A549 (cell line): ENCODE data around the gene HEYL. TPM values are rescaled to one million over a fixed set of nuclear protein-coding genes. Genes with fewer than 3 reads are reported as not detected.

ENCODE experiments used
- ATAC-seq, 2 experiments: fragments of 200-7000 bp in 1 of 2; fragments of >200 bp in 1 of 2; cut with Nextera tagmentation in 1 of 2; cut with Tn5 transposase in 1 of 2; 3 replicates each; pipeline versions ENCODE4 v1.8.0 to v1.9.1; 2018 to 2020; ENCODE audit warnings: mild to moderate bottlenecking in 1 of 2, moderate library complexity in 1 of 2
- CTCF ChIA-PET: fragments of 300-600 bp; sonication (Branson Sonifier 250); formaldehyde crosslinking; extraction: SDS; loops from one replicate; lab custom pipeline; 2021; ENCODE audit warnings: antibody characterized with exemption, inconsistent platforms; lab: Yijun Ruan, JAX
- POLR2A ChIA-PET: fragments of 350-600 bp; formaldehyde crosslinking; extraction: SDS; loops from one replicate; lab custom pipeline; 2021; ENCODE audit warnings: antibody characterized with exemption, inconsistent platforms; lab: Yijun Ruan, JAX
- DNase-seq, 2 experiments: peaks; one replicate each; pipeline versions ENCODE4 v3.0.0 to v3.0.0-alpha.2; 2011 to 2016; ENCODE audit warnings: low read depth in 1 of 2, low spot score in 1 of 2
- FAIRE-seq: peaks from 2 replicates; lab custom pipeline; 2011; peaks lifted over from hg19 to GRCh38; lab: Jason Lieb, UNC
- H3K27ac ChIP-seq, 2 experiments: fragments of >200 bp; sonication (Bioruptor Twin); formaldehyde crosslinking; 3 replicates each; pipeline ENCODE4 v1.5.1; 2016 to 2017
- H3K4me1 ChIP-seq: fragments of >200 bp; sonication (Bioruptor Twin); formaldehyde crosslinking; 3 replicates; pipeline ENCODE4 v1.6.1; 2016
- H3K4me2 ChIP-seq: fragments of >200 bp; sonication (Bioruptor Twin); formaldehyde crosslinking; 3 replicates; pipeline ENCODE4 v1.6.1; 2016
- H3K4me3 ChIP-seq: fragments of >200 bp; sonication (Bioruptor Twin); formaldehyde crosslinking; 3 replicates; pipeline ENCODE4 v1.5.1; 2016
- H3K9me3 ChIP-seq: fragments of >200 bp; sonication (Bioruptor Twin); formaldehyde crosslinking; 3 replicates; pipeline ENCODE4 v1.6.1; 2016
- CBX8 ChIP-seq: fragments of 200-600 bp; sonication (generic); IDR thresholded peaks from 2 replicates; pipeline ENCODE4 v1.6.1; 2016
- EP300 ChIP-seq, 2 experiments: fragments of >200 bp; sonication (Bioruptor Twin); formaldehyde crosslinking; IDR thresholded peaks; 2 replicates in 1 of 2; 3 replicates in 1 of 2; pipeline ENCODE4 v1.6.1; 2016 to 2017
- ESRRA ChIP-seq: fragments of 150-350 bp; IDR thresholded peaks from 2 replicates; pipeline ENCODE4 v1.6.1; 2014; ENCODE audit warnings: mild to moderate bottlenecking, low read length, borderline replicate concordance
- FOSB ChIP-seq: fragments of 250-450 bp; sonication (Bioruptor Pico); IDR thresholded peaks from 2 replicates; pipeline ENCODE4 v1.5.0; 2020; ENCODE audit warnings: mild to moderate bottlenecking, moderate library complexity
- HOXA7 ChIP-seq: fragments of 250-450 bp; sonication (Bioruptor Pico); IDR thresholded peaks from 2 replicates; pipeline ENCODE4 v1.5.0; 2020; ENCODE audit warnings: mild to moderate bottlenecking, moderate library complexity
- KDM1A ChIP-seq: fragments of 200-600 bp; sonication (generic); IDR thresholded peaks from 2 replicates; pipeline ENCODE4 v1.6.1; 2016; ENCODE audit warnings: low read depth, mild to moderate bottlenecking
- NPAS2 ChIP-seq: fragments of 250-450 bp; sonication (Bioruptor Pico); IDR thresholded peaks from 2 replicates; pipeline ENCODE4 v1.8.0; 2022; ENCODE audit warnings: mild to moderate bottlenecking, moderate library complexity, borderline replicate concordance
- NR3C1 ChIP-seq: fragments of >200 bp; sonication (Bioruptor Twin); formaldehyde crosslinking; IDR thresholded peaks from 3 replicates; pipeline ENCODE4 v1.6.1; 2017
- POLR2A ChIP-seq: IDR thresholded peaks from 2 replicates; pipeline ENCODE4 v1.6.1; 2012; ENCODE audit warnings: mild to moderate bottlenecking, low read length
- RARB ChIP-seq: fragments of 250-450 bp; sonication (Bioruptor Pico); IDR thresholded peaks from 2 replicates; pipeline ENCODE4 v1.8.0; 2021; ENCODE audit warnings: mild to moderate bottlenecking, moderate library complexity
- SREBF2 ChIP-seq: fragments of 450-650 bp; IDR thresholded peaks from 2 replicates; pipeline ENCODE4 v1.6.1; 2014; ENCODE audit warnings: mild to moderate bottlenecking, moderate library complexity
- TP53 ChIP-seq: fragments of 250-450 bp; sonication (Bioruptor Pico); IDR thresholded peaks from 2 replicates; pipeline ENCODE4 v1.5.0; 2021; ENCODE audit warnings: mild to moderate bottlenecking, moderate library complexity
- ZNF302 ChIP-seq: fragments of 250-450 bp; sonication (Bioruptor Pico); IDR thresholded peaks from 2 replicates; pipeline ENCODE4 v1.9.0; 2021; ENCODE audit warnings: inconsistent platforms, mild to moderate bottlenecking, moderate library complexity
- WGBS: methylation state at CpG from one replicate; pipeline ENCODE4 v1.1.6; 2017; ENCODE audit errors: missing lambda C conversion rate; 5-methylcytosine and 5-hydroxymethylcytosine counted together
- polyA plus RNA-seq, 4 experiments: library from polyadenylated mRNA; depleted of rRNA in 3 of 4; stranded (reverse); fragments of >200 nt; fragmentation: RNase III in 1 of 4; extraction: RNeasy Plus Mini Kit Qiagen cat#74134 plus additional on column Dnase treatment in 1 of 4; gene quantifications; 2 replicates in 3 of 4; 3 replicates in 1 of 4; pipeline ENCODE4 v1.2.3, GENCODE V29; 2011 to 2017
- TF ChIP-seq, protein P1 (sequence below): IDR thresholded peaks from 2 replicates; pipeline ENCODE4 v1.6.1; 2012
- TF ChIP-seq, protein P2 (sequence below): fragments of >200 bp; sonication (Bioruptor Twin); formaldehyde crosslinking; IDR thresholded peaks from 3 replicates; pipeline ENCODE4 v1.6.1; 2016
- TF ChIP-seq, protein P3 (sequence below): fragments of >200 bp; sonication (Bioruptor Twin); formaldehyde crosslinking; IDR thresholded peaks from 3 replicates; pipeline ENCODE4 v1.5.1; 2016
- TF ChIP-seq, protein P4 (sequence below): fragments of 150-350 bp; IDR thresholded peaks from 2 replicates; pipeline ENCODE4 v1.6.1; 2014; ENCODE audit warnings: low read depth, mild to moderate bottlenecking, low read length
- TF ChIP-seq, protein P5 (sequence below): IDR thresholded peaks from 2 replicates; pipeline ENCODE4 v1.6.1; 2012
- TF ChIP-seq, protein P6 (sequence below): fragments of 250-450 bp; sonication (Bioruptor Pico); IDR thresholded peaks from 2 replicates; pipeline ENCODE4 v1.5.0; 2021; ENCODE audit warnings: mild to moderate bottlenecking, moderate library complexity, borderline replicate concordance
- TF ChIP-seq, protein P7 (sequence below): fragments of >200 bp; sonication (Bioruptor Twin); formaldehyde crosslinking; IDR thresholded peaks from 2 replicates; pipeline ENCODE4 v1.6.1; 2016
- TF ChIP-seq, protein P8 (sequence below): IDR thresholded peaks from 2 replicates; pipeline ENCODE4 v1.6.1; 2012; ENCODE audit warnings: low read depth, borderline replicate concordance
- TF ChIP-seq, protein P9 (sequence below): fragments of 450-650 bp; IDR thresholded peaks from 2 replicates; pipeline ENCODE4 v1.6.1; 2014; ENCODE audit warnings: antibody characterized with exemption

The HEYL gene
- polyA plus RNA-seq, 2 of the 4 experiments (the other 2 are of a cell fraction), result 2.2 to 2.3 TPM

DNA sequence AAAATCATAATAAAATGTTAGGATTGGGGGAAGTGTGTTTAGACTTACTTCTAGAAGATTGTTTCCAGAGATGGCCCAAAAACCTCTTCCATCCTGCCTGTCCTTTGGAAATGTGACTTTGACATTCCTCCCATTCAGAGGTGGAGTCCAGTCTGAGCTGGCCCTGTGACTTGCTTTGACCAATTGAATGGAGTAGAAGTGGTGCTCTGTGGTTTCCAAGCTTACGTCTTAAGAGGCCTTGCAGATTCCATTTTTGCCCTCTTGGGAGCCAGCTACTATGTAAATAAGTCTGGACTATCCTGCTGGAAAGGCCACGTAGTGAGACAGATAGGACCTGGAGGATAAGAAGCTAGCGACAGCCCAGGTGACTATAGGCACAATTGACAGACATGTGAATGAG is 33.8 kb upstream of the HEYL start:
- Histone ChIP-seq H3K4me3 (no peak overlapping the region), H3K4me2 (no peak overlapping the region), H3K27ac (no peak overlapping the region), H3K9me3 (no peaks in the 10 kb centered on the region), H3K4me1 (peaks cover 7% of the 10 kb centered on the region; the same call in 1 of the 3 replicates)
- 86% methylated on average over 3 of the region's 3 CpGs for WGBS
- FAIRE-seq, result no peak
- ATAC-seq, result no peak
- ChIA-PET POLR2A (no interaction called here), CTCF (interaction anchor here (0.8 to 12.6 kb wide), 9 partner anchors 8 to 122 kb away, joined by 3 to 143 read pairs (median 5); partner anchors contain the start of gene HPCAL4)
- no peak for DNase-seq
- TF ChIP-seq ZNF302 (CRISPR knock-in tag) (no peak), NR3C1 (no peak), CBX8 (no peak)
- TF ChIP-seq, protein P1, sequence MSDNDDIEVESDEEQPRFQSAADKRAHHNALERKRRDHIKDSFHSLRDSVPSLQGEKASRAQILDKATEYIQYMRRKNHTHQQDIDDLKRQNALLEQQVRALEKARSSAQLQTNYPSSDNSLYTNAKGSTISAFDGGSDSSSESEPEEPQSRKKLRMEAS, result no peak
- TF ChIP-seq, protein P2, sequence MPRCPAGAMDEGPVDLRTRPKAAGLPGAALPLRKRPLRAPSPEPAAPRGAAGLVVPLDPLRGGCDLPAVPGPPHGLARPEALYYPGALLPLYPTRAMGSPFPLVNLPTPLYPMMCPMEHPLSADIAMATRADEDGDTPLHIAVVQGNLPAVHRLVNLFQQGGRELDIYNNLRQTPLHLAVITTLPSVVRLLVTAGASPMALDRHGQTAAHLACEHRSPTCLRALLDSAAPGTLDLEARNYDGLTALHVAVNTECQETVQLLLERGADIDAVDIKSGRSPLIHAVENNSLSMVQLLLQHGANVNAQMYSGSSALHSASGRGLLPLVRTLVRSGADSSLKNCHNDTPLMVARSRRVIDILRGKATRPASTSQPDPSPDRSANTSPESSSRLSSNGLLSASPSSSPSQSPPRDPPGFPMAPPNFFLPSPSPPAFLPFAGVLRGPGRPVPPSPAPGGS, result no peak

DNA sequence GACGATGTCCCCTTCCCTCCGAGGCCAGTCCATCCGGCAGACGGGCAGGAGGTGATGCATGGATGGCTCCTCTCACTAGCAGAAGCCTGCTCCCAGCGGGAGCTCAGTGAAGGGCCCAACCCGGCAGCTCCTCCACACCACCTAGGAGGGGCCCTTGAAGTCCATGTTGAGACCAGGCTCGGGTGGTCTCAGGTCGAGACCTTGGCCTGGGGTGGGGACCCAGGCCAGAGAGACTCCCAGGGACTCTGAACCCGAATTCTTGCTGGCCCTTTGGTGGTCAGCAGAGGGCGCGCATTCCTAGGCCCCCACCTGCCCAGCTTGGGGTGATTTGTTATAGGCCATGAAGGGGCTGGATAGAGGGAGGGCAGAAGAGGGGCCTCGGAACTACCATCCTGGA is 33.1 kb upstream of the HEYL start:
- WGBS, result 63% methylated on average over 6 of the region's 12 CpGs
- H3K4me1 ChIP-seq, result peaks cover 7% of the 10 kb centered on the region; the same call in 1 of the 3 replicates
- CTCF ChIA-PET, result interaction anchor here (0.8 to 12.6 kb wide), 9 partner anchors 9 to 123 kb away, joined by 3 to 143 read pairs (median 6); partner anchors contain the start of gene HPCAL4
- ATAC-seq (peak in 1 of 2 experiments; percentile 64; a peak in 3 of 6 replicates), FAIRE-seq (no peak), DNase-seq (peak in 1 of 2 experiments; percentile 14)
- H3K4me2 ChIP-seq, result peak overlapping the region; percentile 82
- no peak for TF ChIP-seq EP300 (IDR thresholded peaks at IDR 0.05)
- no peak for TF ChIP-seq ESRRA
- TF ChIP-seq, protein P3, sequence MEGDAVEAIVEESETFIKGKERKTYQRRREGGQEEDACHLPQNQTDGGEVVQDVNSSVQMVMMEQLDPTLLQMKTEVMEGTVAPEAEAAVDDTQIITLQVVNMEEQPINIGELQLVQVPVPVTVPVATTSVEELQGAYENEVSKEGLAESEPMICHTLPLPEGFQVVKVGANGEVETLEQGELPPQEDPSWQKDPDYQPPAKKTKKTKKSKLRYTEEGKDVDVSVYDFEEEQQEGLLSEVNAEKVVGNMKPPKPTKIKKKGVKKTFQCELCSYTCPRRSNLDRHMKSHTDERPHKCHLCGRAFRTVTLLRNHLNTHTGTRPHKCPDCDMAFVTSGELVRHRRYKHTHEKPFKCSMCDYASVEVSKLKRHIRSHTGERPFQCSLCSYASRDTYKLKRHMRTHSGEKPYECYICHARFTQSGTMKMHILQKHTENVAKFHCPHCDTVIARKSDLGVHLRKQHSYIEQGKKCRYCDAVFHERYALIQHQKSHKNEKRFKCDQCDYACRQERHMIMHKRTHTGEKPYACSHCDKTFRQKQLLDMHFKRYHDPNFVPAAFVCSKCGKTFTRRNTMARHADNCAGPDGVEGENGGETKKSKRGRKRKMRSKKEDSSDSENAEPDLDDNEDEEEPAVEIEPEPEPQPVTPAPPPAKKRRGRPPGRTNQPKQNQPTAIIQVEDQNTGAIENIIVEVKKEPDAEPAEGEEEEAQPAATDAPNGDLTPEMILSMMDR, result no peak; the same call in 2 of the 3 replicates
- TF ChIP-seq FOSB (CRISPR knock-in tag), result no peak
- no peak for TF ChIP-seq RARB (CRISPR knock-in tag)
- TF ChIP-seq, protein P4, sequence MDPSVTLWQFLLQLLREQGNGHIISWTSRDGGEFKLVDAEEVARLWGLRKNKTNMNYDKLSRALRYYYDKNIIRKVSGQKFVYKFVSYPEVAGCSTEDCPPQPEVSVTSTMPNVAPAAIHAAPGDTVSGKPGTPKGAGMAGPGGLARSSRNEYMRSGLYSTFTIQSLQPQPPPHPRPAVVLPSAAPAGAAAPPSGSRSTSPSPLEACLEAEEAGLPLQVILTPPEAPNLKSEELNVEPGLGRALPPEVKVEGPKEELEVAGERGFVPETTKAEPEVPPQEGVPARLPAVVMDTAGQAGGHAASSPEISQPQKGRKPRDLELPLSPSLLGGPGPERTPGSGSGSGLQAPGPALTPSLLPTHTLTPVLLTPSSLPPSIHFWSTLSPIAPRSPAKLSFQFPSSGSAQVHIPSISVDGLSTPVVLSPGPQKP, result no peak
- no peak for TF ChIP-seq KDM1A
- no peak for TF ChIP-seq HOXA7
- TF ChIP-seq NPAS2 (CRISPR knock-in tag), result no peak
- no peak for TF ChIP-seq ZNF302 (CRISPR knock-in tag)
- TF ChIP-seq, protein P5, sequence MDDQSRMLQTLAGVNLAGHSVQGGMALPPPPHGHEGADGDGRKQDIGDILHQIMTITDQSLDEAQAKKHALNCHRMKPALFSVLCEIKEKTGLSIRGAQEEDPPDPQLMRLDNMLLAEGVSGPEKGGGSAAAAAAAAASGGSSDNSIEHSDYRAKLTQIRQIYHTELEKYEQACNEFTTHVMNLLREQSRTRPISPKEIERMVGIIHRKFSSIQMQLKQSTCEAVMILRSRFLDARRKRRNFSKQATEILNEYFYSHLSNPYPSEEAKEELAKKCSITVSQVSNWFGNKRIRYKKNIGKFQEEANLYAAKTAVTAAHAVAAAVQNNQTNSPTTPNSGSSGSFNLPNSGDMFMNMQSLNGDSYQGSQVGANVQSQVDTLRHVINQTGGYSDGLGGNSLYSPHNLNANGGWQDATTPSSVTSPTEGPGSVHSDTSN, result no peak
- no peak for TF ChIP-seq SREBF2
- no peak for TF ChIP-seq CBX8
- no peak for TF ChIP-seq TP53
- TF ChIP-seq, protein P6, sequence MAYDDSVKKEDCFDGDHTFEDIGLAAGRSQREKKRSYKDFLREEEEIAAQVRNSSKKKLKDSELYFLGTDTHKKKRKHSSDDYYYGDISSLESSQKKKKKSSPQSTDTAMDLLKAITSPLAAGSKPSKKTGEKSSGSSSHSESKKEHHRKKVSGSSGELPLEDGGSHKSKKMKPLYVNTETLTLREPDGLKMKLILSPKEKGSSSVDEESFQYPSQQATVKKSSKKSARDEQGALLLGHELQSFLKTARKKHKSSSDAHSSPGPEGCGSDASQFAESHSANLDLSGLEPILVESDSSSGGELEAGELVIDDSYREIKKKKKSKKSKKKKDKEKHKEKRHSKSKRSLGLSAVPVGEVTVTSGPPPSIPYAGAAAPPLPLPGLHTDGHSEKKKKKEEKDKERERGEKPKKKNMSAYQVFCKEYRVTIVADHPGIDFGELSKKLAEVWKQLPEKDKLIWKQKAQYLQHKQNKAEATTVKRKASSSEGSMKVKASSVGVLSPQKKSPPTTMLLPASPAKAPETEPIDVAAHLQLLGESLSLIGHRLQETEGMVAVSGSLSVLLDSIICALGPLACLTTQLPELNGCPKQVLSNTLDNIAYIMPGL (CRISPR knock-in tag), result no peak
- TF ChIP-seq, protein P7, sequence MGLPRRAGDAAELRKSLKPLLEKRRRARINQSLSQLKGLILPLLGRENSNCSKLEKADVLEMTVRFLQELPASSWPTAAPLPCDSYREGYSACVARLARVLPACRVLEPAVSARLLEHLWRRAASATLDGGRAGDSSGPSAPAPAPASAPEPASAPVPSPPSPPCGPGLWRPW, result no peak
- TF ChIP-seq, protein P8, sequence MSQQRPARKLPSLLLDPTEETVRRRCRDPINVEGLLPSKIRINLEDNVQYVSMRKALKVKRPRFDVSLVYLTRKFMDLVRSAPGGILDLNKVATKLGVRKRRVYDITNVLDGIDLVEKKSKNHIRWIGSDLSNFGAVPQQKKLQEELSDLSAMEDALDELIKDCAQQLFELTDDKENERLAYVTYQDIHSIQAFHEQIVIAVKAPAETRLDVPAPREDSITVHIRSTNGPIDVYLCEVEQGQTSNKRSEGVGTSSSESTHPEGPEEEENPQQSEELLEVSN, result no peak
- TF ChIP-seq, protein P9, sequence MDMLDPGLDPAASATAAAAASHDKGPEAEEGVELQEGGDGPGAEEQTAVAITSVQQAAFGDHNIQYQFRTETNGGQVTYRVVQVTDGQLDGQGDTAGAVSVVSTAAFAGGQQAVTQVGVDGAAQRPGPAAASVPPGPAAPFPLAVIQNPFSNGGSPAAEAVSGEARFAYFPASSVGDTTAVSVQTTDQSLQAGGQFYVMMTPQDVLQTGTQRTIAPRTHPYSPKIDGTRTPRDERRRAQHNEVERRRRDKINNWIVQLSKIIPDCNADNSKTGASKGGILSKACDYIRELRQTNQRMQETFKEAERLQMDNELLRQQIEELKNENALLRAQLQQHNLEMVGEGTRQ, result no peak
- no peak for TF ChIP-seq POLR2A
- POLR2A ChIA-PET, result no interaction called here
- H3K27ac ChIP-seq, result no peak overlapping the region
- no peaks in the 10 kb centered on the region for H3K9me3 ChIP-seq
- H3K4me3 ChIP-seq, result peak overlapping the region; percentile 42; the same call in 1 of the 3 replicates
